ENCODE measurements around the gene CBLL1.

The CBLL1 gene

GRCh38 chr7:107725138-107725740 lies 18.7 kb upstream of the CBLL1 start:
- no peaks in the 10 kb centered on the region for H4K20me1 ChIP-seq (ENCODE audit: insufficient read depth, low read length)
- H3K9ac ChIP-seq (ENCODE audit: low read depth, low read length), result no peak overlapping the region
- H3K79me2 ChIP-seq (ENCODE audit: insufficient read depth, low read length), result no peaks in the 10 kb centered on the region
- peaks cover 13% of the 10 kb centered on the region for H3K27me3 ChIP-seq (ENCODE audit: insufficient read depth, low read length, poor library complexity)
- no peak overlapping the region for H3K4me3 ChIP-seq (ENCODE audit: low read depth in 1 of 2, low read length in 2 of 2)
- H3K36me3 ChIP-seq (ENCODE audit: insufficient read depth, low read length), result no peaks in the 10 kb centered on the region
- H2AFZ ChIP-seq (ENCODE audit: low read depth, low read length), result no peak overlapping the region
- no peak for TF ChIP-seq EZH2 (IDR thresholded peaks at IDR 0.05; ENCODE audit: borderline replicate concordance, low read depth, low read length, severe bottlenecking)
- TF ChIP-seq CTCF (IDR thresholded peaks at IDR 0.05; ENCODE audit: borderline replicate concordance, extremely low read depth, low read length, poor library complexity, severe bottlenecking), result peak; percentile 73
- H3K27ac ChIP-seq (ENCODE audit: low read length), result no peak overlapping the region
- no peak overlapping the region for H3K4me2 ChIP-seq (ENCODE audit: insufficient read depth, low read length)
- ATAC-seq (ENCODE audit: insufficient read depth, low read depth) (peak; percentile 67; the same call in 2 of the 3 replicates), DNase-seq (peak; percentile 55)
- no peaks in the 10 kb centered on the region for H3K4me1 ChIP-seq (ENCODE audit: insufficient read depth, low read length)
- H3K9me3 ChIP-seq (ENCODE audit: insufficient read depth, low read length, severe bottlenecking), result no peaks in the 10 kb centered on the region

GRCh38 chr7:107726356-107727130 lies 17.4 kb upstream of the CBLL1 start:
- H3K4me2 ChIP-seq (ENCODE audit: insufficient read depth, low read length), result no peak overlapping the region
- H2AFZ ChIP-seq (ENCODE audit: low read depth, low read length), result no peak overlapping the region
- no peaks in the 10 kb centered on the region for H3K79me2 ChIP-seq (ENCODE audit: insufficient read depth, low read length)
- H4K20me1 ChIP-seq (ENCODE audit: insufficient read depth, low read length), result no peaks in the 10 kb centered on the region
- no peak overlapping the region for H3K9ac ChIP-seq (ENCODE audit: low read depth, low read length)
- no peak for TF ChIP-seq EZH2 (IDR thresholded peaks at IDR 0.05; ENCODE audit: borderline replicate concordance, low read depth, low read length, severe bottlenecking)
- TF ChIP-seq CTCF (IDR thresholded peaks at IDR 0.05; ENCODE audit: borderline replicate concordance, extremely low read depth, low read length, poor library complexity, severe bottlenecking), result no peak
- H3K9me3 ChIP-seq (ENCODE audit: insufficient read depth, low read length, severe bottlenecking), result no peaks in the 10 kb centered on the region
- H3K27ac ChIP-seq (ENCODE audit: low read length), result no peak overlapping the region
- ATAC-seq (ENCODE audit: insufficient read depth, low read depth) (no peak), DNase-seq (no peak)
- peaks cover 7% of the 10 kb centered on the region for H3K27me3 ChIP-seq (ENCODE audit: insufficient read depth, low read length, poor library complexity)
- H3K4me1 ChIP-seq (ENCODE audit: insufficient read depth, low read length), result no peaks in the 10 kb centered on the region
- H3K4me3 ChIP-seq (ENCODE audit: low read depth in 1 of 2, low read length in 2 of 2), result no peak overlapping the region
- H3K36me3 ChIP-seq (ENCODE audit: insufficient read depth, low read length), result no peaks in the 10 kb centered on the region

- no peaks in the 10 kb centered on the region for H3K4me1 ChIP-seq (ENCODE audit: insufficient read depth, low read length)
- no peaks in the 10 kb centered on the region for H3K9me3 ChIP-seq (ENCODE audit: insufficient read depth, low read length, severe bottlenecking)
- no peaks in the 10 kb centered on the region for H4K20me1 ChIP-seq (ENCODE audit: insufficient read depth, low read length)
- H2AFZ ChIP-seq (ENCODE audit: low read depth, low read length), result no peak overlapping the region
- ATAC-seq (ENCODE audit: insufficient read depth, low read depth), result no peak
- H3K36me3 ChIP-seq (ENCODE audit: insufficient read depth, low read length), result no peaks in the 10 kb centered on the region
- no peak overlapping the region for H3K4me2 ChIP-seq (ENCODE audit: insufficient read depth, low read length)
- no peak overlapping the region for H3K27ac ChIP-seq (ENCODE audit: low read length)
- no peaks in the 10 kb centered on the region for H3K79me2 ChIP-seq (ENCODE audit: insufficient read depth, low read length)
- no peak for DNase-seq
- TF ChIP-seq CTCF (IDR thresholded peaks at IDR 0.05; ENCODE audit: borderline replicate concordance, extremely low read depth, low read length, poor library complexity, severe bottlenecking) (no peak), EZH2 (IDR thresholded peaks at IDR 0.05; ENCODE audit: borderline replicate concordance, low read depth, low read length, severe bottlenecking) (no peak)
- no peak overlapping the region for H3K9ac ChIP-seq (ENCODE audit: low read depth, low read length)
- H3K27me3 ChIP-seq (ENCODE audit: insufficient read depth, low read length, poor library complexity), result peaks cover 5% of the 10 kb centered on the region
- H3K4me3 ChIP-seq (ENCODE audit: low read depth in 1 of 2, low read length in 2 of 2), result no peak overlapping the region
Measured at GRCh38 chr7:107728276-107728675, 15.7 kb upstream of the CBLL1 start.

All from DND-41 (cell line).